PC-3 (cell line): Measurements from ENCODE around the gene CLDN8. TPM values are rescaled to one million over a fixed set of nuclear protein-coding genes. Genes with fewer than 3 reads are reported as not detected.

ENCODE experiments used
- ATAC-seq: fragments of 200-7000 bp; cut with Tn5 transposase; 2 replicates; pipeline ENCODE4 v1.9.1; 2020; ENCODE audit warnings: mild to moderate bottlenecking, moderate library complexity
- BruUV-seq: library from RNA; stranded (reverse); fragments of 400-500 nt; replicated peaks from 2 replicates; lab custom pipeline; 2021; lab: Mats Ljungman, UMichigan
- CTCF ChIA-PET: fragments of 300-600 bp; sonication (Branson Sonifier 250); formaldehyde crosslinking; loops from one replicate; lab custom pipeline; 2022; ENCODE audit warnings: antibody characterized with exemption; lab: Charles Lee
- POLR2A ChIA-PET: fragments of 300-600 bp; sonication (Branson Sonifier 250); formaldehyde crosslinking; loops from one replicate; lab custom pipeline; 2022; ENCODE audit warnings: antibody characterized with exemption; ENCODE audit not compliant: unreplicated experiment; lab: Charles Lee
- DNase-seq: peaks from one replicate; pipeline ENCODE4 v3.0.0-alpha.2; 2015
- H2AFZ ChIP-seq: fragments of 300-600 bp; sonication (generic); 2 replicates; pipeline ENCODE4 v1.6.0; 2016; ENCODE audit warnings: antibody characterized with exemption, low read length
- H3F3A ChIP-seq: fragments of 300-600 bp; sonication (generic); one replicate; pipeline ENCODE4 v1.6.0; 2017; ENCODE audit warnings: antibody characterized with exemption, low read length, control low read depth, mild to moderate bottlenecking; ENCODE audit not compliant: unreplicated experiment
- H3K27ac ChIP-seq: fragments of 300-600 bp; sonication (generic); 2 replicates; pipeline ENCODE4 v1.5.1; 2016; ENCODE audit warnings: mild to moderate bottlenecking, low read length
- H3K27me3 ChIP-seq: fragments of 300-600 bp; sonication (generic); 2 replicates; pipeline ENCODE4 v1.6.1; 2016; ENCODE audit warnings: low read length, mixed read lengths
- H3K36me3 ChIP-seq: fragments of 300-600 bp; sonication (generic); 2 replicates; pipeline ENCODE4 v1.6.1; 2016; ENCODE audit warnings: low read depth, mixed run types, low read length, mixed read lengths
- H3K4me1 ChIP-seq: fragments of 300-600 bp; sonication (generic); 2 replicates; pipeline ENCODE4 v1.5.1; 2016; ENCODE audit warnings: low read length; ENCODE audit not compliant: insufficient read depth
- H3K4me2 ChIP-seq: fragments of 300-600 bp; sonication (generic); 2 replicates; pipeline ENCODE4 v1.6.0; 2016; ENCODE audit warnings: low read length
- H3K4me3 ChIP-seq: fragments of 300-600 bp; sonication (generic); 2 replicates; pipeline ENCODE4 v1.5.1; 2016; ENCODE audit warnings: mild to moderate bottlenecking, low read length, mixed read lengths
- H3K79me2 ChIP-seq: fragments of 300-600 bp; sonication (generic); 2 replicates; pipeline ENCODE4 v1.6.1; 2017; ENCODE audit warnings: low read length, mixed read lengths
- H3K9ac ChIP-seq: fragments of 300-600 bp; sonication (generic); 2 replicates; pipeline ENCODE4 v1.6.0; 2016; ENCODE audit warnings: mild to moderate bottlenecking, low read length
- H3K9me2 ChIP-seq: fragments of 300-600 bp; sonication (generic); replicated peaks from 2 replicates; pipeline ENCODE4 v1.6.1; 2016; ENCODE audit warnings: mixed run types, low read length, mixed read lengths
- H3K9me3 ChIP-seq: fragments of 300-600 bp; sonication (generic); 2 replicates; pipeline ENCODE4 v1.6.1; 2016; ENCODE audit warnings: low read length, mixed read lengths
- H4K20me1 ChIP-seq: fragments of 300-600 bp; sonication (generic); 2 replicates; pipeline ENCODE4 v1.6.1; 2016; ENCODE audit warnings: low read length, mixed read lengths
- EZH2 ChIP-seq: fragments of 300-600 bp; sonication (generic); IDR thresholded peaks from one replicate; pipeline ENCODE4 v1.6.1; 2017; ENCODE audit warnings: antibody characterized with exemption, mild to moderate bottlenecking, low read length; ENCODE audit not compliant: unreplicated experiment
- EZH2phosphoT487 ChIP-seq: fragments of 300-600 bp; sonication (generic); IDR thresholded peaks from 2 replicates; pipeline ENCODE4 v1.6.1; 2018; ENCODE audit warnings: mild to moderate bottlenecking, antibody characterized with exemption, low read length, borderline replicate concordance
- intact Hi-C: fragments of 100-400 bp; cut with micrococcal nuclease; formaldehyde crosslinking; loops from 2 replicates; pipeline ENCODE4 v1.9.0; 2023
- total RNA-seq: library from RNA; depleted of rRNA; stranded (reverse); fragments of >200 nt; gene quantifications from 2 replicates; pipeline ENCODE4 v1.2.3, GENCODE V29; 2014
- TF ChIP-seq, protein P1 (sequence below): fragments of 300-600 bp; sonication (generic); conservative IDR thresholded peaks from 2 replicates; pipeline ENCODE4 v1.5.1; 2017; ENCODE audit warnings: antibody characterized with exemption, low read depth, mild to moderate bottlenecking, low read length

The CLDN8 gene
- total RNA-seq, 1 experiment from 2014 or later, result 1.5 TPM

- Histone ChIP-seq H3K9me2 (no peaks in the 10 kb centered on the region), H3K9ac (no peak overlapping the region), H2AFZ (no peak overlapping the region), H4K20me1 (no peaks in the 10 kb centered on the region), H3K27me3 (0 out of 2 replicates have a peak, but pooled peaks cover 7% of the 10 kb centered on the region), H3F3A (no peaks in the 10 kb centered on the region), H3K79me2 (no peaks in the 10 kb centered on the region), H3K36me3 (no peaks in the 10 kb centered on the region), H3K4me2 (no peak overlapping the region), H3K9me3 (no peaks in the 10 kb centered on the region), H3K4me3 (no peak overlapping the region), H3K4me1 (peaks cover 2% of the 10 kb centered on the region), H3K27ac (no peak overlapping the region)
- intact Hi-C loops, result no loop called here
- no peak for DNase-seq
- POLR2A ChIA-PET, result no interaction called here
- BruUV-seq, result no TSS peak
- TF ChIP-seq, protein P1, sequence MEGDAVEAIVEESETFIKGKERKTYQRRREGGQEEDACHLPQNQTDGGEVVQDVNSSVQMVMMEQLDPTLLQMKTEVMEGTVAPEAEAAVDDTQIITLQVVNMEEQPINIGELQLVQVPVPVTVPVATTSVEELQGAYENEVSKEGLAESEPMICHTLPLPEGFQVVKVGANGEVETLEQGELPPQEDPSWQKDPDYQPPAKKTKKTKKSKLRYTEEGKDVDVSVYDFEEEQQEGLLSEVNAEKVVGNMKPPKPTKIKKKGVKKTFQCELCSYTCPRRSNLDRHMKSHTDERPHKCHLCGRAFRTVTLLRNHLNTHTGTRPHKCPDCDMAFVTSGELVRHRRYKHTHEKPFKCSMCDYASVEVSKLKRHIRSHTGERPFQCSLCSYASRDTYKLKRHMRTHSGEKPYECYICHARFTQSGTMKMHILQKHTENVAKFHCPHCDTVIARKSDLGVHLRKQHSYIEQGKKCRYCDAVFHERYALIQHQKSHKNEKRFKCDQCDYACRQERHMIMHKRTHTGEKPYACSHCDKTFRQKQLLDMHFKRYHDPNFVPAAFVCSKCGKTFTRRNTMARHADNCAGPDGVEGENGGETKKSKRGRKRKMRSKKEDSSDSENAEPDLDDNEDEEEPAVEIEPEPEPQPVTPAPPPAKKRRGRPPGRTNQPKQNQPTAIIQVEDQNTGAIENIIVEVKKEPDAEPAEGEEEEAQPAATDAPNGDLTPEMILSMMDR, result no peak
- TF ChIP-seq EZH2phosphoT487 (no peak), EZH2 (no peak)
- no peak for ATAC-seq
- CTCF ChIA-PET, result no interaction called here
Measured at GRCh38 chr21:30240661-30241060, 24.8 kb upstream of the CLDN8 start.

- H3K4me3 ChIP-seq, result no peak overlapping the region
- no peaks in the 10 kb centered on the region for H3K36me3 ChIP-seq
- POLR2A ChIA-PET, result no interaction called here
- no peaks in the 10 kb centered on the region for H3K27me3 ChIP-seq
- TF ChIP-seq EZH2phosphoT487 (no peak), EZH2 (no peak)
- TF ChIP-seq, protein P1, result no peak
- CTCF ChIA-PET, result no interaction called here
- H2AFZ ChIP-seq, result no peak overlapping the region
- no peak overlapping the region for H3K9ac ChIP-seq
- no TSS peak for BruUV-seq
- no peak overlapping the region for H3K27ac ChIP-seq
- H3K9me2 ChIP-seq, result no peaks in the 10 kb centered on the region
- H3K4me2 ChIP-seq, result no peak overlapping the region
- no peak for ATAC-seq
- no peaks in the 10 kb centered on the region for H3K9me3 ChIP-seq
- DNase-seq, result no peak
- peaks cover 21% of the 10 kb centered on the region for H3K4me1 ChIP-seq
- intact Hi-C loops, result no loop called here
- no peaks in the 10 kb centered on the region for H3F3A ChIP-seq
- no peaks in the 10 kb centered on the region for H3K79me2 ChIP-seq
- H4K20me1 ChIP-seq, result no peaks in the 10 kb centered on the region
Measured at GRCh38 chr21:30238168-30238567, 22.3 kb upstream of the CLDN8 start.

DNA sequence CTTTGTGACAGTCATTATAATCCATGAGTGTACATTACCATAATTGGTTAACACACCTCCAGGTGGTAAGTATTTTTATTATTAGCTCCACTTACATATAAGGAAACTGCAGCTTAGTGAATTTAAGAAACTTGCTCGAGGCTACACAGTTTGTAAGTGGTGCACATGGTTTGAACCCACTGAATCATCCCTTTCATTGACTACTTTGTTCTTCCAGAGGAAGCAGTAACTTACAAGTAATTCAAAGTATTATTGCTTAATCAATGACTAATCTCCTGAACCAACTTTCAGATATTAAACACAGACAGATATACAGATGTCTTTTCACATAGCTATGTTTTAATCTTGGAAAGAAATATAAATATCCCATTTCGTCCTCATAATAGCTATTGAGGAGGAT, 18.7 kb upstream of the CLDN8 start:
- H3K4me1 ChIP-seq, result peaks cover 21% of the 10 kb centered on the region
- ChIA-PET POLR2A (no interaction called here), CTCF (no interaction called here)
- H3K4me3 ChIP-seq, result no peak overlapping the region
- H2AFZ ChIP-seq, result no peak overlapping the region
- intact Hi-C loops, result no loop called here
- DNase-seq (peak; percentile 81), ATAC-seq (no peak)
- peak overlapping the region; percentile 66 for H3K27ac ChIP-seq
- no peaks in the 10 kb centered on the region for H3K9me3 ChIP-seq
- H3K79me2 ChIP-seq, result no peaks in the 10 kb centered on the region
- H4K20me1 ChIP-seq, result no peaks in the 10 kb centered on the region
- H3K9me2 ChIP-seq, result no peaks in the 10 kb centered on the region
- no TSS peak for BruUV-seq
- H3K4me2 ChIP-seq, result peak overlapping the region; percentile 38
- no peaks in the 10 kb centered on the region for H3K36me3 ChIP-seq
- H3F3A ChIP-seq, result no peaks in the 10 kb centered on the region
- H3K27me3 ChIP-seq, result no peaks in the 10 kb centered on the region
- TF ChIP-seq, protein P1, result no peak
- TF ChIP-seq EZH2 (no peak), EZH2phosphoT487 (no peak)
- H3K9ac ChIP-seq, result no peak overlapping the region
